ENCODE measurements around the gene TMEM82. TPM values are rescaled to one million over a fixed set of nuclear protein-coding genes. Genes with fewer than 3 reads are reported as not detected.

TMEM82 gene
- total RNA-seq, 6 experiments from 2014 or later, result 15.8 to 33.5 (median 19.1) TPM

DNA sequence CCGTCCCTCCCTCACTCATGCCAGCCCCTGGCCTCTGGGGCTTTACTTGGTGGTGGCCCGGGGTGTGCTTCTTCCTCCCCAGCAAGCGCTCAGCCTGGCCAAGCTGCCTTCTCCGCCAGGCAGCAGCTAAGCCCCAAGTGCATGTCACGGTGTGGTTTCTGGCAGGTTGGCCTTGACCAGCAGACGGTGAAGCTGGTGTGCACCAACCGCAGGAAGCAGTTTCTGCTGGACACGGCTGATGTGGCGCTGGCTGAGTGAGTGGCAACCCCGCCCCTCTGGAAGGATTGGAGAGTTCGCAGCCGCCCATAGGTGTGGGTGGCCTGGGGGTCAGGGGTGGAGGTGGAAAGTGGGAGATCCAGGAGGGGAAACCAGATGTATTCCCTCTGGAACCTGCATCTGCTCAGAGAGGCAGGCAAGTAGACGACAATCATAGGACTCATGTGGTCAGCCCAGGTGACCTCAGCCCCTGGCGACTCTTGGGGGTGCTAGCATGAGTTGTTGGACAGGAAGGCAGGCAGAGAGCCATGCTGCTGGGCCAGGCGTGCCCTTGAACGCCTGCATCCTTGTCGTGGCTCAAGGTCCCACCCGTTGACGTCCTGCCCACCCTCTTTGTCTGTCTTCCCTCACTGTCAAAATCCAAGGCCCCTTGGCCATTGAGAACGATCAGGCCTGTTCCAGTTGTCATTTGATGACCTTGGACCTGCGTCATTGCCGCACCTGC lies 13.2 kb upstream of the TMEM82 start:
- H3K9me3 ChIP-seq, result no peaks in the 10 kb centered on the region

DNA sequence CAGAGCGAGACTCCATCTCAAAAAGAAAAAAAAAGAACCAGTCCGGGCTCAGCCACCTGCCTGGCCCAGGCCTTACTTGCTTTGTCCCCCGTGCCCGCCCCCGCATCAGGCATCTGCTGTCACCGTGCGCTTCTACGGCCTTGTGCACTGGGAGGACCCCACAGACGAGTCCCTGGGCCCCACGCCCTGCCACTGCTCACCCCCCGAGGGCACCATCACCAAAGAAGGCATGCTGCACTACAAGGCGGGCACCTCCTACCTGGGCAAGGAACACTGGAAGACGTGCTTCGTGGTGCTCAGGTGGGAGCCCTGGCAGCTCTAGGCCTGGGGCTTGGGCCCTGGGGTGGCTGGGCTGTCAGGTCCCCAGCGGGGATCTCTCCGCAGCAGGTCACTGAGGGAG lies 11.9 kb upstream of the TMEM82 start:
- DNase-seq (no peak), ATAC-seq (no peak)
- H3K4me1 ChIP-seq, result peaks cover 0 to 11% (median 5%) of the 10 kb centered on the region in 4 donors
- no peak overlapping the region for H3K27ac ChIP-seq
- no peaks in the 10 kb centered on the region for H3K27me3 ChIP-seq
- no peaks in the 10 kb centered on the region for H3K9me3 ChIP-seq
- peaks cover 3 to 81% (median 18%) of the 10 kb centered on the region in 4 donors for H3K36me3 ChIP-seq
- no peak overlapping the region for H3K4me3 ChIP-seq
- intact Hi-C loops (cut with DNase I), result loop anchor here (10.0 kb wide), 1 partner anchor 136 kb away; no protein-coding TSS in a partner anchor
- WGBS (ENCODE audit: insufficient coverage, low coverage, low lambda C conversion rate, missing lambda C conversion rate), result 96% methylated on average over 8 of the region's 16 CpGs
- TF ChIP-seq POLR2A (IDR thresholded peaks at IDR 0.05), result no peak
- TF ChIP-seq, protein P1, sequence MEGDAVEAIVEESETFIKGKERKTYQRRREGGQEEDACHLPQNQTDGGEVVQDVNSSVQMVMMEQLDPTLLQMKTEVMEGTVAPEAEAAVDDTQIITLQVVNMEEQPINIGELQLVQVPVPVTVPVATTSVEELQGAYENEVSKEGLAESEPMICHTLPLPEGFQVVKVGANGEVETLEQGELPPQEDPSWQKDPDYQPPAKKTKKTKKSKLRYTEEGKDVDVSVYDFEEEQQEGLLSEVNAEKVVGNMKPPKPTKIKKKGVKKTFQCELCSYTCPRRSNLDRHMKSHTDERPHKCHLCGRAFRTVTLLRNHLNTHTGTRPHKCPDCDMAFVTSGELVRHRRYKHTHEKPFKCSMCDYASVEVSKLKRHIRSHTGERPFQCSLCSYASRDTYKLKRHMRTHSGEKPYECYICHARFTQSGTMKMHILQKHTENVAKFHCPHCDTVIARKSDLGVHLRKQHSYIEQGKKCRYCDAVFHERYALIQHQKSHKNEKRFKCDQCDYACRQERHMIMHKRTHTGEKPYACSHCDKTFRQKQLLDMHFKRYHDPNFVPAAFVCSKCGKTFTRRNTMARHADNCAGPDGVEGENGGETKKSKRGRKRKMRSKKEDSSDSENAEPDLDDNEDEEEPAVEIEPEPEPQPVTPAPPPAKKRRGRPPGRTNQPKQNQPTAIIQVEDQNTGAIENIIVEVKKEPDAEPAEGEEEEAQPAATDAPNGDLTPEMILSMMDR (IDR thresholded peaks at IDR 0.05), result no peak

More for the DNA sequence above, 13.2 kb upstream of the TMEM82 start:
- ATAC-seq, result no peak
- no peak overlapping the region for H3K4me3 ChIP-seq
- DNase-seq, result no peak
- no peaks in the 10 kb centered on the region for H3K4me1 ChIP-seq
- H3K27ac ChIP-seq, result no peak overlapping the region
- TF ChIP-seq, protein P1 (IDR thresholded peaks at IDR 0.05), result no peak
- no peak for TF ChIP-seq POLR2A (IDR thresholded peaks at IDR 0.05)
- intact Hi-C loops (cut with DNase I), result no loop called here
- peaks cover 3 to 83% (median 18%) of the 10 kb centered on the region in 4 donors for H3K36me3 ChIP-seq
- no peaks in the 10 kb centered on the region for H3K27me3 ChIP-seq
- 97% methylated on average over 3 of the region's 22 CpGs for WGBS (ENCODE audit: insufficient coverage, low coverage, low lambda C conversion rate, missing lambda C conversion rate)

DNA sequence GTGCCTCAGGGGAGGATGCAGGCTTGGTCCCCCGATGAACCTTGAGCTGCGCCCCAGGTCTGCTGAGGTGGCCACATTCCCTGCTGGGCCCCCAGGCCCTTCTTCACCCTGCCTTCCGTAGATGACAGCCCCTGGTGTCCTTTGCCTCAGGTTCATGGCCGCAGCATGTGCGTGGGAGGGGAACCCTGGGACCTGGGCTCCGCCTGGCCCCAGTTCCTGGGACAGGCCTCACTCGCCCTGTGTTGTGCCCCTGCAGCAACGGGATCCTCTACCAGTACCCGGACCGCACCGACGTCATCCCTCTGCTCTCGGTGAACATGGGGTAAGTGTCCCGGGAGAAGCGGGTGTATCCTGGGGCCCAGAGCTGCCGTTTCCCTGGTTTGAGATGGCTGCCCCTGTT lies 11.4 kb upstream of the TMEM82 start:
- WGBS (ENCODE audit: insufficient coverage, low coverage, low lambda C conversion rate, missing lambda C conversion rate), result no CpG with 5 or more reads among the region's 16 CpGs
- TF ChIP-seq POLR2A (IDR thresholded peaks at IDR 0.05), result no peak
- TF ChIP-seq, protein P1 (IDR thresholded peaks at IDR 0.05), result no peak
- H3K4me3 ChIP-seq, result no peak overlapping the region
- no peak for ATAC-seq
- intact Hi-C loops (cut with DNase I), result loop anchor here (10.0 kb wide), 1 partner anchor 136 kb away; no protein-coding TSS in a partner anchor
- no peaks in the 10 kb centered on the region for H3K9me3 ChIP-seq
- DNase-seq, result no peak
- no peaks in the 10 kb centered on the region for H3K27me3 ChIP-seq
- H3K27ac ChIP-seq, result no peak overlapping the region
- H3K36me3 ChIP-seq, result peaks cover 3 to 76% (median 18%) of the 10 kb centered on the region in 4 donors
- peaks cover 0 to 16% (median 7%) of the 10 kb centered on the region in 4 donors for H3K4me1 ChIP-seq

DNA sequence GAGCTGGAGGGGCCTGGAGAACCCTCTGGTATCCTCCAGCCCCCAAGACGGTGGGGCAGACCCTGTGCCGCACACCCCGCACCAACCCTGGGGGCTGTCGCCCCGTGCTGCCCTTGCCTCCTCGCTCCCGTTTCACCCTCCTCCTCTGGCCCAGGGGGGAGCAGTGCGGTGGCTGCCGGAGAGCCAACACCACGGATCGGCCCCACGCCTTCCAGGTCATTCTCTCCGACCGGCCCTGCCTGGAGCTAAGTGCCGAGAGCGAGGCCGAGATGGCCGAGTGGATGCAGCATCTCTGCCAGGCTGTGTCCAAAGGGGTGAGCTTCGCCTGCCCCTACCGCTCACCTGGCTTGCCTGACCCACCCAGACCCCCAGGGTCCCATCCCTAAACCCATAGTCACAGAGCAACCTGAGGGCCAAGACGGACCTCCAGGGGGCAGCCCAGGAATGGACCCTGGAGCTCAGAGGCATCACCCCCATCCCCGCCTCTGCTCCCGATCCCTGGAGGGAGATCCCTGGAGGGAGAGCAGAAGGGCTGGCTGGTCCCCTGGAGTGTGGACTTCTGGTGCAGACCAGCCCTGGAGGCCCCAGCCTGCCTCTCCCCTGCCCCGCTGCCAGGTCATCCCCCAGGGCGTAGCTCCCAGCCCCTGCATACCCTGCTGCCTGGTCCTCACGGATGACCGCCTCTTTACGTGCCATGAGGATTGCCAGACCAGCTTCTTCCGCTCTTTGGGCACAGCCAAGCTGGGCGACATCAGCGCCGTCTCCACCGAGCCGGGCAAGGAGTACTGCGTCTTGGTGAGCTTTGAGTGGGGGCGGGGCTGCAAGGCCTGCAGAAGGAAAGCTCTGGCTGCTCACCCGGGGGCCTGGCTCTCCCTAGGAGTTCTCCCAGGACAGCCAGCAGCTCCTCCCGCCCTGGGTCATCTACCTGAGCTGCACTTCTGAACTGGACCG lies 10.3 kb upstream of the TMEM82 start:
- TF ChIP-seq, protein P1 (IDR thresholded peaks at IDR 0.05), result no peak
- no peak for TF ChIP-seq POLR2A (IDR thresholded peaks at IDR 0.05)
- 90% methylated on average over 2 of the region's 39 CpGs for WGBS (ENCODE audit: insufficient coverage, low coverage, low lambda C conversion rate, missing lambda C conversion rate)
- peaks cover 0 to 23% (median 10%) of the 10 kb centered on the region in 4 donors for H3K4me1 ChIP-seq
- peaks cover 3 to 66% (median 17%) of the 10 kb centered on the region in 4 donors for H3K36me3 ChIP-seq
- H3K9me3 ChIP-seq, result no peaks in the 10 kb centered on the region
- H3K4me3 ChIP-seq, result no peak overlapping the region
- intact Hi-C loops (cut with DNase I), result loop anchor here (10.0 kb wide), 1 partner anchor 137 kb away; no protein-coding TSS in a partner anchor
- H3K27ac ChIP-seq, result no peak overlapping the region
- ATAC-seq (no peak), DNase-seq (no peak)
- no peaks in the 10 kb centered on the region for H3K27me3 ChIP-seq

Measured in right lobe of liver (tissue), 6 donors.